MM.1S (cell line): ENCODE results near the gene CDH22.

ENCODE experiments used
- CTCF ChIP-seq: fragments of 300-600 bp; sonication (generic); IDR thresholded peaks from 2 replicates; pipeline ENCODE4 v1.5.1; 2016; ENCODE audit warnings: antibody characterized with exemption, low read length, mixed read lengths
- EZH2 ChIP-seq: fragments of 300-600 bp; sonication (generic); optimal IDR thresholded peaks from 2 replicates; pipeline ENCODE3; 2017; ENCODE audit warnings: low read depth, mild to moderate bottlenecking, antibody characterized with exemption, low read length, mixed read lengths
- EZH2phosphoT487 ChIP-seq: fragments of 300-600 bp; sonication (generic); IDR thresholded peaks from 2 replicates; pipeline ENCODE4 v1.6.1; 2018; ENCODE audit warnings: antibody characterized with exemption, low read length

GRCh38 chr20:46259260-46259859 is 48.9 kb downstream of the CDH22 start:
- TF ChIP-seq CTCF (no peak), EZH2 (no peak), EZH2phosphoT487 (no peak)
